ENCODE results near the gene TMEM19.

Gene TMEM19

GRCh38 chr12:71654200-71654599 lies 31.7 kb upstream of the TMEM19 start:
- no peak for DNase-seq (ENCODE audit: low spot score)
- in situ Hi-C loops (cut with MboI; ENCODE audit: low pct_unique_long_range_greater_than_20kb, low sequenced_read_pairs, unreplicated experiment), result no loop called here
- TF ChIP-seq CTCF (IDR thresholded peaks at IDR 0.05; ENCODE audit: extremely low read depth, insufficient read depth, missing control alignments), result no peak

- no peak for DNase-seq (ENCODE audit: low spot score)
- no peak for TF ChIP-seq CTCF (IDR thresholded peaks at IDR 0.05; ENCODE audit: extremely low read depth, insufficient read depth, missing control alignments)
- in situ Hi-C loops (cut with MboI; ENCODE audit: low pct_unique_long_range_greater_than_20kb, low sequenced_read_pairs, unreplicated experiment), result no loop called here
These were observed 30.4 kb upstream of the TMEM19 start for GRCh38 chr12:71655495-71655894.

GRCh38 chr12:71655907-71656306 lies 30.0 kb upstream of the TMEM19 start:
- TF ChIP-seq CTCF (IDR thresholded peaks at IDR 0.05; ENCODE audit: extremely low read depth, insufficient read depth, missing control alignments), result no peak
- no peak for DNase-seq (ENCODE audit: low spot score)
- in situ Hi-C loops (cut with MboI; ENCODE audit: low pct_unique_long_range_greater_than_20kb, low sequenced_read_pairs, unreplicated experiment), result no loop called here

GRCh38 chr12:71656740-71657139 lies 29.1 kb upstream of the TMEM19 start:
- in situ Hi-C loops (cut with MboI; ENCODE audit: low pct_unique_long_range_greater_than_20kb, low sequenced_read_pairs, unreplicated experiment), result no loop called here
- DNase-seq (ENCODE audit: low spot score), result no peak
- no peak for TF ChIP-seq CTCF (IDR thresholded peaks at IDR 0.05; ENCODE audit: extremely low read depth, insufficient read depth, missing control alignments)

- no peak for TF ChIP-seq CTCF (IDR thresholded peaks at IDR 0.05; ENCODE audit: extremely low read depth, insufficient read depth, missing control alignments)
- in situ Hi-C loops (cut with MboI; ENCODE audit: low pct_unique_long_range_greater_than_20kb, low sequenced_read_pairs, unreplicated experiment), result no loop called here
- no peak for DNase-seq (ENCODE audit: low spot score)
These were observed 23.8 kb upstream of the TMEM19 start for GRCh38 chr12:71661977-71662530.

GRCh38 chr12:71662849-71663560 lies 22.9 kb upstream of the TMEM19 start:
- in situ Hi-C loops (cut with MboI; ENCODE audit: low pct_unique_long_range_greater_than_20kb, low sequenced_read_pairs, unreplicated experiment), result no loop called here
- peak; percentile 40 for DNase-seq (ENCODE audit: low spot score)
- no peak for TF ChIP-seq CTCF (IDR thresholded peaks at IDR 0.05; ENCODE audit: extremely low read depth, insufficient read depth, missing control alignments)

Data from GM13977 (cell line).